HG02852 (cell line): ENCODE data around the gene CFAP61.
"Not testable (repeated sequence)": the region's sequence is repeated elsewhere in the genome, so short reads cannot be mapped to it uniquely, and the experiment has no call there.

Experiments used
- ATAC-seq: cut with Tn5 transposase; IDR thresholded peaks from one replicate; pipeline ENCODE4 v1.9.1; 2021; ENCODE audit warnings: mild to moderate bottlenecking, moderate library complexity; ENCODE audit not compliant: unreplicated experiment

The CFAP61 gene

GRCh38 chr20:20085071-20085470, 32.7 kb downstream of the CFAP61 start:
- ATAC-seq, result no peak

GRCh38 chr20:20085812-20086211, 33.5 kb downstream of the CFAP61 start:
- no peak for ATAC-seq

GRCh38 chr20:20089018-20089417, 36.7 kb downstream of the CFAP61 start:
- ATAC-seq, result no peak

GRCh38 chr20:20089939-20090338, 37.6 kb downstream of the CFAP61 start:
- no peak for ATAC-seq

GRCh38 chr20:20092827-20093226, 40.5 kb downstream of the CFAP61 start:
- ATAC-seq, result no peak

- no peak for ATAC-seq
These were observed 42.1 kb downstream of the CFAP61 start for GRCh38 chr20:20094410-20094809.

- no peak for ATAC-seq
These were observed 43.0 kb downstream of the CFAP61 start for GRCh38 chr20:20095114-20095872.

GRCh38 chr20:20096421-20096820, 44.1 kb downstream of the CFAP61 start:
- no peak for ATAC-seq

GRCh38 chr20:20100881-20101280, 48.5 kb downstream of the CFAP61 start:
- ATAC-seq, result no peak

GRCh38 chr20:20102163-20102562, 49.8 kb downstream of the CFAP61 start:
- ATAC-seq, result no peak

GRCh38 chr20:20102716-20103258, 50.5 kb downstream of the CFAP61 start:
- no peak for ATAC-seq

GRCh38 chr20:20103486-20103885, 51.2 kb downstream of the CFAP61 start:
- no peak for ATAC-seq

GRCh38 chr20:20123187-20123586, 70.9 kb downstream of the CFAP61 start:
- ATAC-seq, result not testable (repeated sequence)

- no peak for ATAC-seq
These were observed 78.1 kb downstream of the CFAP61 start for GRCh38 chr20:20130399-20130798.

- ATAC-seq, result no peak
These were observed 82.7 kb downstream of the CFAP61 start for GRCh38 chr20:20134941-20135575.

GRCh38 chr20:20136313-20136712, 84.0 kb downstream of the CFAP61 start:
- ATAC-seq, result no peak

- no peak for ATAC-seq
These were observed 85.5 kb downstream of the CFAP61 start for GRCh38 chr20:20137851-20138250.

- no peak for ATAC-seq
These were observed 86.2 kb downstream of the CFAP61 start for GRCh38 chr20:20138301-20139064.

- no peak for ATAC-seq
These were observed 87.1 kb downstream of the CFAP61 start for GRCh38 chr20:20139403-20139802.

- ATAC-seq, result no peak
These were observed 90.8 kb downstream of the CFAP61 start for GRCh38 chr20:20143165-20143564.

- ATAC-seq, result no peak
These were observed 91.3 kb downstream of the CFAP61 start for GRCh38 chr20:20143646-20144045.
